ENCODE results near the gene KSR1. TPM values are rescaled to one million over a fixed set of nuclear protein-coding genes. Genes with fewer than 3 reads are reported as not detected.

The KSR1 gene
- total and polyA plus RNA-seq, 2 experiments from 2014 or later, result 7.8 to 53.2 TPM

- Histone ChIP-seq H3K4me2 (no peak overlapping the region), H3F3A (replicated peaks; ENCODE audit: low read depth) (no peaks in the 10 kb centered on the region), H3K4me1 (ENCODE audit: insufficient read depth) (no peaks in the 10 kb centered on the region; the same call in 1 of the 2 replicates), H2AFZ (no peak overlapping the region), H4K20me1 (replicated peaks; ENCODE audit: insufficient read depth) (peaks cover 9% of the 10 kb centered on the region), H3K9me2 (ENCODE audit: insufficient read depth) (peaks cover 3% of the 10 kb centered on the region; the same call in 1 of the 2 replicates), H3K79me2 (replicated peaks; ENCODE audit: insufficient read depth) (peaks cover 65% of the 10 kb centered on the region), H3K4me3 (no peak overlapping the region), H3K27ac (ENCODE audit: low read depth) (no peak overlapping the region), H3K27me3 (ENCODE audit: insufficient read depth) (no peaks in the 10 kb centered on the region), H3K36me3 (ENCODE audit: insufficient read depth) (no peaks in the 10 kb centered on the region)
- no peak overlapping the region; the same call in 1 of the 2 replicates for H3K27ac Mint-ChIP-seq
- DNase-seq (ENCODE audit: low spot score) (no peak), ATAC-seq (no peak)
- H3K9me3 Mint-ChIP-seq, result no peaks in the 10 kb centered on the region
- no peak overlapping the region for H3K4me3 Mint-ChIP-seq
- H3K4me1 Mint-ChIP-seq, result peaks cover 26% of the 10 kb centered on the region
- peaks cover 5% of the 10 kb centered on the region for H3K27me3 Mint-ChIP-seq (ENCODE audit: insufficient read depth, low read depth, poor library complexity)
- peaks cover 8% of the 10 kb centered on the region; the same call in 1 of the 3 replicates for H3K36me3 Mint-ChIP-seq (ENCODE audit: low read depth)
- TF ChIP-seq EZH2 (IDR thresholded peaks at IDR 0.05; ENCODE audit: low read depth, unreplicated experiment) (no peak), STAT1 (IDR thresholded peaks at IDR 0.05; ENCODE audit: unreplicated experiment) (no peak), ZNF331 (CRISPR knock-in tag; IDR thresholded peaks at IDR 0.05; ENCODE audit: low read depth) (no peak), JUNB (IDR thresholded peaks at IDR 0.05; ENCODE audit: unreplicated experiment) (no peak), CTCF (conservative IDR thresholded peaks at IDR 0.05; ENCODE audit: low read depth in 2 of 2) (no peak), ZNF462 (CRISPR knock-in tag; IDR thresholded peaks at IDR 0.05) (no peak), REST (IDR thresholded peaks at IDR 0.05; ENCODE audit: unreplicated experiment) (no peak), EZH2phosphoT487 (IDR thresholded peaks at IDR 0.05; ENCODE audit: unreplicated experiment) (no peak), POLR2AphosphoS5 (IDR thresholded peaks at IDR 0.05; ENCODE audit: low read depth) (no peak), NANOG (IDR thresholded peaks at IDR 0.05; ENCODE audit: borderline replicate concordance) (no peak), CREB1 (CRISPR knock-in tag; IDR thresholded peaks at IDR 0.05; ENCODE audit: low read depth) (no peak), ZNF114 (CRISPR knock-in tag; IDR thresholded peaks at IDR 0.05) (no peak), ETS1 (IDR thresholded peaks at IDR 0.05) (no peak)
Observed at GRCh38 chr17:27547301-27547683, 91.0 kb downstream of the KSR1 start.
